DMS153 treated with DMSO at 0.1 percent for 48 hours (cell line): ENCODE data around the gene AVL9.
"Not testable (repeated sequence)": the region's sequence is repeated elsewhere in the genome, so short reads cannot be mapped to it uniquely, and the experiment has no call there.

ENCODE experiments used
- DNase-seq: peaks from one replicate; lab custom pipeline; 2025; ENCODE audit not compliant: unreplicated experiment; lab: John Stamatoyannopoulos, UW

The AVL9 gene

DNA sequence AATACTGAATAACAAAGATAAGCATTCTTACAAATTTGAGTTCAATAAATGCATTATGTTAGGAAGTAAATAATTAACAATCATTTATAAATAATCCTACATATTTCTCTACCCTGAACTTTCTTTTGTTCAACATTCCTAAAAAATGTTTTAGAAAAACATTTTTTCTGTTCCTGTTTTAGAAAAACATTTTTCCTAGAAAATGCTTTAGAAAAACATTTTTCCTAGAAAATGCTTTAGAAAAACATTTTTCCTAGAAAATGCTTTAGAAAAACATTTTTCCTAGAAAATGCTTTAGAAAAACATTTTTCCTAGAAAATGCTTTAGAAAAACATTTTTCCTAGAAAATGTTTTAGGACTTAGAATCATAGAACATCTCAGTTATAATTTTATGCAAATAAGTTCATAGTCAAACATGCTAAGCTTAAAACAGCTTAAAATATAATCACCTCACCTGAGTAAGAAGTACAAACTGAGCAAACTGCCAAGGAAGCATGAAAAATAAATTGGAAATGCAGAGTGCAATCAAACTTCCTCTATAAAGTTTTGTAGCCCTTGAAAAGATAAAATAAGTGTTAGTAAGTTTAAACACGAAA lies 139.6 kb downstream of the AVL9 start:
- not testable (repeated sequence) for DNase-seq

GRCh38 chr7:32636725-32637462 lies 141.6 kb downstream of the AVL9 start:
- not testable (repeated sequence) for DNase-seq

DNA sequence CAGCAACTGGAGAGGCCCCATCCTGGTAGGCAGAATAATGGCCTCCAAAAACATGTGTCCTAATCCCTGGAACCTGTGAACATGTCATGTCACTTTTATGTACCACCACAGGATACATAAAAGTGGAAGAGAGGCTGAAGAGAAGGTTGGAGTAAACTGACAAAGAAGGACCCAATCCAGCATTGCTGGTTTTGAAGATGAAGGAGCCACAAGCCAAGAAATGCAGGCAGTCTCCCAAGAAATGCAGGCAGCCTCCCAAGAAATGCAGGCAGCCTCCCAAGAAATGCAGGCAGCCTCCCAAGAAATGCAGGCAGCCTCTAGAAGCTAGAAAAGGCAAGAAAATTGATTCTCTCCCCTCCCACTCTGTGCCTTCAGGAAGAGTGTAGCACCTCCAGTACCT lies 142.3 kb downstream of the AVL9 start:
- not testable (repeated sequence) for DNase-seq
